ENCODE measurements around the gene CCDC127.

CCDC127 gene

DNA sequence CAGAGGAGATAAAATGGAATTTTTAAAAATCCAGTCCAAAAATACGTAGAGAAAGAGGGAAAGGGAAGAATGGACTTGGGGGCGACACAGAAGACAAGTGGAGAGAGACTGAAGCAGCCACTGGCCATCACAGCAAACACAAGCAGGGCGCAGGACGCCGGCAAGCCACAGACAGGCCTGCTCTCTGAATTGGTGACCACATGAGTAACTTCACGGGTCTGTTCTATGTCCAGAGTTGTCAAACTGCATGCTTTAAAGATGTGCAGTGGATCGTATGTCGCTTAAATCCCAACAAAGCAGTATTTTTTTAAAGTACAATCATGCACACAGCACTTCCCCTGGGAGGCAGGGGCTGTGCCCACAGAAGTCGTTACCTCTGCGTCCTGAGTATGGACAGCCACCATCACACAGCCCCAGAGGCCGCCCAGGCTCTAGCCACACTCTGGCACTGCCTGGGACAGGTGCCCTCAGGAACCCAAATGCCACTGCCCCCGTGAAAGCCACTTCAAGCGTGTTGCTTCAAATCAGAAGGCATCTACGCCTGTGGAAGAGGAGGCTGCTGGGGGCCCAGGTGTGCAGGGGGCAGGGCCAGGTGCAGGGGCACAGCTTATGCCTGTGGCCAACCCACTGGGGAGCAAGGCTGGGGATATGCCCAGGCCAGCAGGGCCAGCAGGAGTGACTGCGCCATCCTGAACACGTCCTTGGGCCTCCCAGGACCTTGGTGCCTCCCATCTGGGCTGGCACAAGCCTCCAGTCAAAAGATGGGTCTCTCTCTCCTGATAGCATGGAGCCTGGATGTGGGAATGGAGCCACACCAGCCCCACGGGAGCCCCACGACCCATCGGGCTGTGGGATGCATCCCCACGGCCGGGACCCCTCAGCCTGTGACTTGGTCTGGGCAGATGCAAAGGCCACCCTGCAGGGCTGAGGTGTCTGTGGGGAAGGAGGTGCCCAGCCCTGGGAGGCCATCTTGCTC, 32.6 kb downstream of the CCDC127 start:
- ATAC-seq (ENCODE audit: low read depth) (no peak), DNase-seq (ENCODE audit: low spot score) (no peak)
- H3K4me1 ChIP-seq (ENCODE audit: insufficient read depth, poor library complexity, severe bottlenecking): no peaks in the 10 kb centered on the region
- H3K36me3 ChIP-seq (ENCODE audit: low read depth): no peaks in the 10 kb centered on the region
- H3K27me3 ChIP-seq (ENCODE audit: insufficient read depth, poor library complexity, severe bottlenecking): no peaks in the 10 kb centered on the region
- TF ChIP-seq, protein P1, sequence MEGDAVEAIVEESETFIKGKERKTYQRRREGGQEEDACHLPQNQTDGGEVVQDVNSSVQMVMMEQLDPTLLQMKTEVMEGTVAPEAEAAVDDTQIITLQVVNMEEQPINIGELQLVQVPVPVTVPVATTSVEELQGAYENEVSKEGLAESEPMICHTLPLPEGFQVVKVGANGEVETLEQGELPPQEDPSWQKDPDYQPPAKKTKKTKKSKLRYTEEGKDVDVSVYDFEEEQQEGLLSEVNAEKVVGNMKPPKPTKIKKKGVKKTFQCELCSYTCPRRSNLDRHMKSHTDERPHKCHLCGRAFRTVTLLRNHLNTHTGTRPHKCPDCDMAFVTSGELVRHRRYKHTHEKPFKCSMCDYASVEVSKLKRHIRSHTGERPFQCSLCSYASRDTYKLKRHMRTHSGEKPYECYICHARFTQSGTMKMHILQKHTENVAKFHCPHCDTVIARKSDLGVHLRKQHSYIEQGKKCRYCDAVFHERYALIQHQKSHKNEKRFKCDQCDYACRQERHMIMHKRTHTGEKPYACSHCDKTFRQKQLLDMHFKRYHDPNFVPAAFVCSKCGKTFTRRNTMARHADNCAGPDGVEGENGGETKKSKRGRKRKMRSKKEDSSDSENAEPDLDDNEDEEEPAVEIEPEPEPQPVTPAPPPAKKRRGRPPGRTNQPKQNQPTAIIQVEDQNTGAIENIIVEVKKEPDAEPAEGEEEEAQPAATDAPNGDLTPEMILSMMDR (IDR thresholded peaks at IDR 0.05; ENCODE audit: poor library complexity, severe bottlenecking): no peak
- H3K27ac ChIP-seq (ENCODE audit: poor library complexity, severe bottlenecking): no peak overlapping the region
- no peak overlapping the region for H3K4me3 ChIP-seq (ENCODE audit: severe bottlenecking)
- H3K9me3 ChIP-seq (ENCODE audit: severe bottlenecking): no peaks in the 10 kb centered on the region

- H3K36me3 ChIP-seq (ENCODE audit: low read depth): no peaks in the 10 kb centered on the region
- no peak for ATAC-seq (ENCODE audit: low read depth)
- H3K4me3 ChIP-seq (ENCODE audit: severe bottlenecking): no peak overlapping the region
- no peaks in the 10 kb centered on the region for H3K4me1 ChIP-seq (ENCODE audit: insufficient read depth, poor library complexity, severe bottlenecking)
- no peak for DNase-seq (ENCODE audit: low spot score)
- no peaks in the 10 kb centered on the region for H3K9me3 ChIP-seq (ENCODE audit: severe bottlenecking)
- TF ChIP-seq, protein P1 (IDR thresholded peaks at IDR 0.05; ENCODE audit: poor library complexity, severe bottlenecking): no peak
- no peaks in the 10 kb centered on the region for H3K27me3 ChIP-seq (ENCODE audit: insufficient read depth, poor library complexity, severe bottlenecking)
- no peak overlapping the region for H3K27ac ChIP-seq (ENCODE audit: poor library complexity, severe bottlenecking)
Observed at GRCh38 chr5:184471-184870, 33.5 kb downstream of the CCDC127 start.

- Histone ChIP-seq H3K4me1 (ENCODE audit: insufficient read depth, poor library complexity, severe bottlenecking) (no peaks in the 10 kb centered on the region), H3K4me3 (ENCODE audit: severe bottlenecking) (no peak overlapping the region), H3K27ac (ENCODE audit: poor library complexity, severe bottlenecking) (no peak overlapping the region), H3K9me3 (ENCODE audit: severe bottlenecking) (no peaks in the 10 kb centered on the region), H3K36me3 (ENCODE audit: low read depth) (no peaks in the 10 kb centered on the region), H3K27me3 (ENCODE audit: insufficient read depth, poor library complexity, severe bottlenecking) (peaks cover 8% of the 10 kb centered on the region)
- ATAC-seq (ENCODE audit: low read depth): no peak
- no peak for DNase-seq (ENCODE audit: low spot score)
- TF ChIP-seq, protein P1 (IDR thresholded peaks at IDR 0.05; ENCODE audit: poor library complexity, severe bottlenecking): no peak
Observed at GRCh38 chr5:182126-182525, 35.8 kb downstream of the CCDC127 start.

DNA sequence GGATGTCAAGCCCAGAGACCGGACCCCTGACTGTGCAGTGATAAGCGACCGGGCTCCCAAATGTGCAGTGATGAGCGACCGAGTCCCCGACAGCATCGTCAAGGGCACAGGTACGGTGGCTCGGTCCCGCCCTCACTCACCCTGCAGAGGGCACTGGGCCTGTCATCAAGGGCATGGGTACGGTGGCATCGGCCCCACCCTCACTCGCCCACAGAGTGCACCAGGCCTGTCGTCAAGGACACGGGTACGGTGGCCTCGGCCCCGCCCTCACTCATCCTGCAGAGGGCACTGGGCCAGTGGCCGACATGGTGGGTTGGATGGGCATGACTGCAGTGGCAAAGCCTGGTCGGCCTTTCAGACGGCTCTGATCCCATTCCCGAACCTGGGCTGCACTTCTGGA, 36.4 kb downstream of the CCDC127 start:
- Histone ChIP-seq H3K36me3 (ENCODE audit: low read depth) (no peaks in the 10 kb centered on the region), H3K4me1 (ENCODE audit: insufficient read depth, poor library complexity, severe bottlenecking) (no peaks in the 10 kb centered on the region), H3K27me3 (ENCODE audit: insufficient read depth, poor library complexity, severe bottlenecking) (peaks cover 8% of the 10 kb centered on the region), H3K9me3 (ENCODE audit: severe bottlenecking) (no peaks in the 10 kb centered on the region), H3K27ac (ENCODE audit: poor library complexity, severe bottlenecking) (no peak overlapping the region), H3K4me3 (ENCODE audit: severe bottlenecking) (no peak overlapping the region)
- no peak for DNase-seq (ENCODE audit: low spot score)
- TF ChIP-seq, protein P1 (IDR thresholded peaks at IDR 0.05; ENCODE audit: poor library complexity, severe bottlenecking): no peak
- ATAC-seq (ENCODE audit: low read depth): no peak

GRCh38 chr5:181160-181559, 36.8 kb downstream of the CCDC127 start:
- TF ChIP-seq, protein P1 (IDR thresholded peaks at IDR 0.05; ENCODE audit: poor library complexity, severe bottlenecking): no peak
- Histone ChIP-seq H3K4me3 (ENCODE audit: severe bottlenecking) (no peak overlapping the region), H3K4me1 (ENCODE audit: insufficient read depth, poor library complexity, severe bottlenecking) (no peaks in the 10 kb centered on the region), H3K27ac (ENCODE audit: poor library complexity, severe bottlenecking) (no peak overlapping the region), H3K9me3 (ENCODE audit: severe bottlenecking) (no peaks in the 10 kb centered on the region), H3K36me3 (ENCODE audit: low read depth) (no peaks in the 10 kb centered on the region), H3K27me3 (ENCODE audit: insufficient read depth, poor library complexity, severe bottlenecking) (peaks cover 8% of the 10 kb centered on the region)
- ATAC-seq (ENCODE audit: low read depth) (no peak), DNase-seq (ENCODE audit: low spot score) (no peak)

All from RWPE2 (cell line).